OCI-LY1 (cell line): ENCODE results near the gene ARHGDIG.

ENCODE experiments used
- H2AFZ ChIP-seq: fragments of 200-600 bp; sonication (generic), shearing (Covaris generic); 2 replicates; pipeline ENCODE4 v1.6.0; 2014; ENCODE audit warnings: antibody characterized with exemption, mild to moderate bottlenecking, low read length
- H3F3A ChIP-seq: fragments of 200-600 bp; sonication (generic), shearing (Covaris generic); 2 replicates; pipeline ENCODE4 v1.6.0; 2014; ENCODE audit warnings: mild to moderate bottlenecking, antibody characterized with exemption, low read length, moderate library complexity; ENCODE audit not compliant: insufficient read depth
- H3K27ac ChIP-seq: fragments of 200-600 bp; sonication (generic); 2 replicates; pipeline ENCODE4 v1.5.1; 2014; ENCODE audit warnings: low read length, mixed run types, mild to moderate bottlenecking, low read depth; ENCODE audit not compliant: poor library complexity, severe bottlenecking
- H3K27me3 ChIP-seq: fragments of 200-600 bp; sonication (generic); 2 replicates; pipeline ENCODE4 v1.6.0; 2014; ENCODE audit warnings: antibody characterized with exemption, mild to moderate bottlenecking, low read length, moderate library complexity; ENCODE audit not compliant: insufficient read depth
- H3K36me3 ChIP-seq: fragments of 200-600 bp; sonication (generic); 2 replicates; pipeline ENCODE4 v1.6.1; 2014; ENCODE audit warnings: mild to moderate bottlenecking, antibody characterized with exemption, low read length, moderate library complexity, mixed read lengths; ENCODE audit not compliant: insufficient read depth
- H3K4me1 ChIP-seq: fragments of 200-600 bp; sonication (generic); 2 replicates; pipeline ENCODE4 v1.5.1; 2014; ENCODE audit warnings: mild to moderate bottlenecking, low read length, moderate library complexity; ENCODE audit not compliant: insufficient read depth, severe bottlenecking
- H3K4me2 ChIP-seq: fragments of 200-600 bp; sonication (generic), shearing (Covaris generic); 2 replicates; pipeline ENCODE4 v1.6.1; 2014; ENCODE audit warnings: low read length
- H3K4me3 ChIP-seq: fragments of 200-600 bp; sonication (generic); 2 replicates; pipeline ENCODE4 v1.5.1; 2014; ENCODE audit warnings: low read length, low read depth, mild to moderate bottlenecking, mixed read lengths; ENCODE audit not compliant: poor library complexity, severe bottlenecking
- H3K79me2 ChIP-seq: fragments of 200-600 bp; shearing (Covaris generic); 2 replicates; pipeline ENCODE4 v1.6.1; 2016; ENCODE audit warnings: mixed run types, low read length, mixed read lengths; ENCODE audit not compliant: insufficient read depth
- H3K9ac ChIP-seq: fragments of 200-600 bp; sonication (generic), shearing (Covaris generic); 2 replicates; pipeline ENCODE4 v1.6.1; 2014; ENCODE audit warnings: mild to moderate bottlenecking, low read length, mixed read lengths
- H3K9me2 ChIP-seq: fragments of 200-600 bp; sonication (generic), shearing (Covaris generic); 2 replicates; pipeline ENCODE4 v1.6.1; 2014; ENCODE audit warnings: low read depth, mild to moderate bottlenecking, low read length, mixed read lengths
- H3K9me3 ChIP-seq: fragments of 200-600 bp; shearing (Covaris generic); 2 replicates; pipeline ENCODE4 v1.6.1; 2014; ENCODE audit warnings: low read length, mixed read lengths
- H4K20me1 ChIP-seq: fragments of 200-600 bp; sonication (generic), shearing (Covaris generic); 2 replicates; pipeline ENCODE4 v1.6.0; 2016; ENCODE audit warnings: mild to moderate bottlenecking, low read length; ENCODE audit not compliant: insufficient read depth
- CTCF ChIP-seq: fragments of 200-600 bp; sonication (generic), shearing (Covaris generic); IDR thresholded peaks from 2 replicates; pipeline ENCODE4 v1.5.1; 2017; ENCODE audit warnings: mild to moderate bottlenecking, antibody characterized with exemption, low read length, moderate library complexity, mixed read lengths
- EZH2 ChIP-seq: fragments of 200-600 bp; sonication (generic), shearing (Covaris generic); IDR thresholded peaks from 2 replicates; pipeline ENCODE4 v1.8.0; 2017; ENCODE audit warnings: borderline replicate concordance, mixed run types, mild to moderate bottlenecking, antibody characterized with exemption, low read length, moderate library complexity, mixed read lengths

Gene ARHGDIG

GRCh38 chr16:276426-277077, 3.8 kb upstream of the ARHGDIG start:
- TF ChIP-seq CTCF (no peak), EZH2 (no peak)
- Histone ChIP-seq H3K9me3 (no peaks in the 10 kb centered on the region), H3K4me2 (no peak overlapping the region), H3K4me3 (no peak overlapping the region), H3F3A (no peaks in the 10 kb centered on the region), H3K36me3 (no peaks in the 10 kb centered on the region), H3K27ac (no peak overlapping the region), H3K9me2 (no peaks in the 10 kb centered on the region), H3K4me1 (peaks cover 9% of the 10 kb centered on the region), H2AFZ (no peak overlapping the region), H4K20me1 (no peaks in the 10 kb centered on the region), H3K79me2 (no peaks in the 10 kb centered on the region), H3K27me3 (peaks cover 3% of the 10 kb centered on the region; the same call in 1 of the 2 replicates), H3K9ac (no peak overlapping the region)

GRCh38 chr16:278863-279366, 1.5 kb upstream of the ARHGDIG start:
- no peaks in the 10 kb centered on the region for H3F3A ChIP-seq
- H3K4me3 ChIP-seq: no peak overlapping the region
- H3K9me2 ChIP-seq: no peaks in the 10 kb centered on the region
- no peak overlapping the region for H3K4me2 ChIP-seq
- no peaks in the 10 kb centered on the region for H3K9me3 ChIP-seq
- H3K27me3 ChIP-seq: peaks cover 3% of the 10 kb centered on the region; the same call in 1 of the 2 replicates
- H4K20me1 ChIP-seq: no peaks in the 10 kb centered on the region
- no peak overlapping the region for H3K9ac ChIP-seq
- H3K36me3 ChIP-seq: no peaks in the 10 kb centered on the region
- TF ChIP-seq EZH2 (no peak), CTCF (no peak)
- no peak overlapping the region for H3K27ac ChIP-seq
- H3K79me2 ChIP-seq: no peaks in the 10 kb centered on the region
- H3K4me1 ChIP-seq: peaks cover 6% of the 10 kb centered on the region
- no peak overlapping the region for H2AFZ ChIP-seq

GRCh38 chr16:279531-279930, 860 bp upstream of the ARHGDIG start:
- no peak overlapping the region for H3K4me3 ChIP-seq
- peaks cover 3% of the 10 kb centered on the region; the same call in 1 of the 2 replicates for H3K27me3 ChIP-seq
- H3K4me2 ChIP-seq: no peak overlapping the region
- peaks cover 6% of the 10 kb centered on the region for H3K4me1 ChIP-seq
- H3F3A ChIP-seq: no peaks in the 10 kb centered on the region
- no peaks in the 10 kb centered on the region for H3K9me3 ChIP-seq
- no peaks in the 10 kb centered on the region for H4K20me1 ChIP-seq
- no peak for TF ChIP-seq EZH2
- TF ChIP-seq CTCF: no peak
- no peaks in the 10 kb centered on the region for H3K36me3 ChIP-seq
- no peak overlapping the region for H3K27ac ChIP-seq
- no peak overlapping the region for H3K9ac ChIP-seq
- no peaks in the 10 kb centered on the region for H3K79me2 ChIP-seq
- H2AFZ ChIP-seq: no peak overlapping the region
- no peaks in the 10 kb centered on the region for H3K9me2 ChIP-seq
